HEK293 (cell line): ENCODE data around the gene CAP1.

Experiments used
- REST ChIP-seq: fragments of 450-650 bp; formaldehyde crosslinking; IDR thresholded peaks from 2 replicates; pipeline ENCODE4 v1.5.1; 2016; ENCODE audit warnings: missing biosample characterization, missing genetic modification characterization
- ZNF202 ChIP-seq: fragments of 450-650 bp; formaldehyde crosslinking; IDR thresholded peaks from 2 replicates; pipeline ENCODE4 v1.5.1; 2016; ENCODE audit warnings: missing biosample characterization, missing genetic modification characterization, borderline replicate concordance
- TF ChIP-seq, protein P1 (sequence below): fragments of 450-650 bp; formaldehyde crosslinking; IDR thresholded peaks from 2 replicates; pipeline ENCODE4 v1.5.1; 2016; ENCODE audit warnings: missing biosample characterization, missing genetic modification characterization

DNA sequence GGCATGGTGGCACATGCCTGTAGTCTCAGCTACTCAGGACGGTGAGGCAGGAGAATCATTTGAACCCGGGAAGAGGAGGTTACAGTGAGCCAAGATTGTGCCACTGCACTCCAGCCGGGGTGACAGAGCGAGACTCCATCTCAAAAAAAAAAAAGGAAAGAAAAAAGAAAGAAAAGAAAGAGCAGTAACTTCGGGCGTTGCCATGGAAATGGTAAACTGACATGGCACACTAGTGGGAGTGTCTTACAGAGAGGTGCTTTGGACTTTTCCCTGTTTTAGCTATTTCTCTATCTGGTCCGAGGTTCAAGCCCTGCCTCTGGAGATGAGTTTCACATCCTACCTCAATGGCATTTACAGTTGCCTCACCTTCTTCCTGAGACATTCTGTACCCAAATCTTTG is 79.6 kb downstream of the CAP1 start:
- TF ChIP-seq, protein P1, sequence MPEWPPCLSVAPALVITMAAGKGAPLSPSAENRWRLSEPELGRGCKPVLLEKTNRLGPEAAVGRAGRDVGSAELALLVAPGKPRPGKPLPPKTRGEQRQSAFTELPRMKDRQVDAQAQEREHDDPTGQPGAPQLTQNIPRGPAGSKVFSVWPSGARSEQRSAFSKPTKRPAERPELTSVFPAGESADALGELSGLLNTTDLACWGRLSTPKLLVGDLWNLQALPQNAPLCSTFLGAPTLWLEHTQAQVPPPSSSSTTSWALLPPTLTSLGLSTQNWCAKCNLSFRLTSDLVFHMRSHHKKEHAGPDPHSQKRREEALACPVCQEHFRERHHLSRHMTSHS = no peak
- no peak for TF ChIP-seq REST (tag by site-specific recombination)
- TF ChIP-seq ZNF202 = no peak
